RWPE2 (cell line): ENCODE data around the gene UBXN11.

Experiments used
- ATAC-seq: fragments of 200-7000 bp; cut with Tn5 transposase; 3 replicates; pipeline ENCODE4 v1.9.1; 2021; ENCODE audit warnings: low read depth
- DNase-seq: peaks from one replicate; pipeline ENCODE4 v3.0.0-alpha.2; 2020; ENCODE audit warnings: low spot score
- H3K27ac ChIP-seq: fragments of 450-650 bp; 2 replicates; pipeline ENCODE4 v1.5.1; 2017; ENCODE audit warnings: mild to moderate bottlenecking; ENCODE audit not compliant: poor library complexity, severe bottlenecking
- H3K27me3 ChIP-seq: fragments of 250-450 bp; sonication (Bioruptor Pico); 2 replicates; pipeline ENCODE4 v1.5.1; 2021; ENCODE audit warnings: mild to moderate bottlenecking, moderate library complexity; ENCODE audit not compliant: insufficient read depth, poor library complexity, severe bottlenecking
- H3K36me3 ChIP-seq: fragments of 250-450 bp; sonication (Bioruptor Pico); 2 replicates; pipeline ENCODE4 v1.5.1; 2020; ENCODE audit warnings: low read depth, mild to moderate bottlenecking, moderate library complexity
- H3K4me1 ChIP-seq: fragments of 250-450 bp; sonication (Bioruptor Pico); 2 replicates; pipeline ENCODE4 v1.5.1; 2021; ENCODE audit warnings: mild to moderate bottlenecking, moderate library complexity; ENCODE audit not compliant: insufficient read depth, poor library complexity, severe bottlenecking
- H3K4me3 ChIP-seq: fragments of 250-450 bp; sonication (Bioruptor Pico); 2 replicates; pipeline ENCODE4 v1.5.1; 2021; ENCODE audit warnings: mild to moderate bottlenecking, moderate library complexity; ENCODE audit not compliant: severe bottlenecking
- H3K9me3 ChIP-seq: fragments of 250-450 bp; sonication (Bioruptor Pico); 2 replicates; pipeline ENCODE4 v1.5.1; 2021; ENCODE audit warnings: mild to moderate bottlenecking, moderate library complexity; ENCODE audit not compliant: severe bottlenecking
- CTCF ChIP-seq: fragments of 450-650 bp; IDR thresholded peaks from one replicate; pipeline ENCODE4 v1.5.1; 2017; ENCODE audit warnings: mild to moderate bottlenecking, moderate library complexity; ENCODE audit not compliant: poor library complexity, severe bottlenecking

The UBXN11 gene

DNA sequence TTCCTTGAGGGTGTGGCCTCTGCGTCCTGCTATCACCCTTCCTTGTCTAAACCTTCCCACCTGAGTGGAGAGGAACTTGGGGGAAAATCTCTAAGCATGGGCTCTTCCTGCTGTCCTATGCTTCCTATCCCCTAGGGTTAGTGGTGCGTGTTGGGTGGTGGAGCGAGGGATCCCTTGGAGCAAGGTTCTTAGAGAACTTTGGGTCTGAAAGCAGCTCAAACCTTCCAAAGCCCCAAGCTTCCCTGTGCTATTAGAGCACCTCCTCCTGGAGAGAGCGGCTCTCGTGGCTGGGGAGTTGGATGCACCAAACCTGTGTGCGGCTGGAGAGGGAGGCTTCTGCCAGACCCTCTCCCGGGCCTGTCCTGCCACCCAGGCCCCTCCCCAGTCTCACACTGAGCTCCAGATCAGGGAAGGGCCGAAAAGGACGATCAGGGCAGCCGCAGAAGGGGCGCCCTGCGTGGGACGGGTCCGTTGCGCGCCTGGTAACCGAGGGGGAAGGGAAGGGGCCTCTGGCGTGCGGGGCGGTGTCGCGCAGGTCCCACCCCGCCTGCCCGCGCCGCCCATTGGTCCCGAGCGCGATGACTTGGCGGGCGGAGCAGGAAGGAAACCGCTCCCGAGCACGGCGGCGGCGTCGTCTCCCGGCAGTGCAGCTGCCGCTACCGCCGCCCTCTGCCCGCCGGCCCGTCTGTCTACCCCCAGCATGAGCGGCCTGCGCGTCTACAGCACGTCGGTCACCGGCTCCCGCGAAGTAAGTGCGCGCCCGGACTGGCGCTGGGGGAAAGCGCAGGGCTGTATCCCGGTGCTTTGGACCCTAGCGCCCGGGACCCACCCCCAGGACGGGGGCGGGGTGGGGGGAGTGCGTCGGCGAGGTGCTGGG is 26.7 kb downstream of the UBXN11 start, which contains the start of gene SH3BGRL3:
Gene SH3BGRL3, plus strand, starts transcription at position 631 of the 877 bp plus-strand sequence. Its CDS starts 70 bp downstream, at position 701.
- H3K27ac ChIP-seq = peak within 1 kb of the TSS; percentile 91
- no peaks in the 10 kb centered on the region for H3K9me3 ChIP-seq
- no peaks in the 10 kb centered on the region for H3K27me3 ChIP-seq
- H3K36me3 ChIP-seq = peaks cover 28% of the 10 kb centered on the region
- peak within 1 kb of the TSS; percentile 57 for H3K4me3 ChIP-seq
- TF ChIP-seq CTCF = peak; percentile 73
- ATAC-seq = peak; percentile 53
- peaks cover 54% of the 10 kb centered on the region for H3K4me1 ChIP-seq
- peak; percentile 84 for DNase-seq

- no peak for TF ChIP-seq CTCF
- no peaks in the 10 kb centered on the region for H3K9me3 ChIP-seq
- H3K27me3 ChIP-seq = no peaks in the 10 kb centered on the region
- H3K36me3 ChIP-seq = peaks cover 36% of the 10 kb centered on the region
- ATAC-seq = no peak
- peak overlapping the region; percentile 91 for H3K27ac ChIP-seq
- DNase-seq = no peak
- H3K4me3 ChIP-seq = peak overlapping the region; percentile 57
- peaks cover 54% of the 10 kb centered on the region for H3K4me1 ChIP-seq
These were observed 27.5 kb downstream of the UBXN11 start for GRCh38 chr1:26278724-26279455.

DNA sequence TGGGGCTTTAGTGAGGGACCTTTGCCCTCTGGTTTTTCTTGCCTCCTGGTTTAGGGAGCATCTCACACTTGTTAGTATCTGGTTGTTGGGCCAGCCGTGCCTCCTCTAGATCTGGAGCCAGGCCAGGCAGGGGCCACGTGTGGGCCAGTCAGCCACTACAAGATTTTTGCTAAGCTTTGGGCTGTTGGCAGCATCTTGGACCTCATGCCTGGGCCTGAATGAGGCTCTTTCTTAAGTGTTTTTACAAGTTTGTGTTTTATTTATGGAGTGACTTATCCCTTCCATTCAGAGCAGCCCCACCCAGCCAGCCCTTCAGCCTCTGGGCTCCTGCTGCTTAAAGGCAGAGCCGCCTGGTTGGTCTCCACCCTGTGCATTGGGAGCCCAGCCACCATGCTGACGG is 28.1 kb downstream of the UBXN11 start:
- Histone ChIP-seq H3K27ac (peak overlapping the region; percentile 91), H3K4me1 (peaks cover 54% of the 10 kb centered on the region), H3K4me3 (no peak overlapping the region), H3K27me3 (no peaks in the 10 kb centered on the region), H3K36me3 (peaks cover 36% of the 10 kb centered on the region), H3K9me3 (no peaks in the 10 kb centered on the region)
- no peak for TF ChIP-seq CTCF
- DNase-seq (peak; percentile 85), ATAC-seq (peak; percentile 47)

GRCh38 chr1:26277719-26278118 is 28.7 kb downstream of the UBXN11 start:
- H3K27me3 ChIP-seq = no peaks in the 10 kb centered on the region
- H3K4me1 ChIP-seq = peaks cover 54% of the 10 kb centered on the region
- H3K36me3 ChIP-seq = peaks cover 36% of the 10 kb centered on the region
- H3K9me3 ChIP-seq = no peaks in the 10 kb centered on the region
- H3K27ac ChIP-seq = peak overlapping the region; percentile 91
- no peak for TF ChIP-seq CTCF
- ATAC-seq (no peak), DNase-seq (no peak)
- H3K4me3 ChIP-seq = no peak overlapping the region
